Transverse colon (tissue), 4 donors: ENCODE measurements around the gene SLC38A10. TPM values are rescaled to one million over a fixed set of nuclear protein-coding genes. Genes with fewer than 3 reads are reported as not detected.

Source experiments
- DNase-seq: peaks from one replicate; pipeline ENCODE4 v3.0.0-alpha.2; 2019
- H3K27ac ChIP-seq, 4 donors: fragments of 200-600 bp; sonication (generic); 2 replicates each; pipeline ENCODE4 v1.5.1; 2016 to 2018; ENCODE audit warnings: inconsistent platforms in 4 of 4
- H3K27me3 ChIP-seq: fragments of 200-600 bp; sonication (generic); 2 replicates; pipeline ENCODE4 v1.5.1; 2017; ENCODE audit warnings: inconsistent platforms
- H3K36me3 ChIP-seq, 4 donors: fragments of 200-600 bp; sonication (generic); 2 replicates each; pipeline ENCODE4 v1.5.1; 2017 to 2019; ENCODE audit warnings: inconsistent platforms in 4 of 4
- H3K4me1 ChIP-seq, 4 donors: fragments of 200-600 bp; sonication (generic); 2 replicates each; pipeline ENCODE4 v1.5.1; 2017 to 2020; ENCODE audit warnings: inconsistent platforms in 4 of 4
- H3K4me3 ChIP-seq, 4 donors: fragments of 200-600 bp; sonication (generic); 1 replicate in 1 of 4; 2 replicates in 3 of 4; pipeline versions ENCODE4 v1.5.1 to v1.6.1; 2017 to 2019; ENCODE audit warnings: inconsistent platforms in 4 of 4
- H3K9me3 ChIP-seq, 2 donors: fragments of 200-600 bp; sonication (generic); 2 replicates each; pipeline ENCODE4 v1.5.1; 2017 to 2019; ENCODE audit warnings: inconsistent platforms in 2 of 2
- CTCF ChIP-seq, 5 experiments: fragments of 200-600 bp in 3 of 5; fragments of 450-650 bp in 2 of 5; sonication (generic) in 3 of 5; IDR thresholded peaks; 1 replicate in 2 of 5; 2 replicates in 3 of 5; pipeline ENCODE4 v1.5.1; 2016 to 2017; ENCODE audit warnings: antibody characterized with exemption in 5 of 5, inconsistent platforms in 3 of 5, mild to moderate bottlenecking in 2 of 5, moderate library complexity in 1 of 5
- EP300 ChIP-seq: sonication (generic); formaldehyde crosslinking; IDR thresholded peaks from one replicate; pipeline ENCODE4 v1.6.1; 2017; ENCODE audit warnings: antibody characterized with exemption, low read depth
- POLR2A ChIP-seq: fragments of 450-650 bp; IDR thresholded peaks from one replicate; pipeline ENCODE4 v1.6.1; 2016; ENCODE audit warnings: antibody characterized with exemption, mild to moderate bottlenecking, moderate library complexity
- POLR2AphosphoS5 ChIP-seq, 3 donors: sonication (generic); formaldehyde crosslinking; IDR thresholded peaks; one replicate each; pipeline ENCODE4 v1.6.1; 2016; ENCODE audit warnings: antibody characterized with exemption in 3 of 3
- WGBS, 2 donors: methylation state at CpG; one replicate each; pipeline ENCODE4 v1.1.5; 2018; ENCODE audit warnings: low coverage in 1 of 2; 5-methylcytosine and 5-hydroxymethylcytosine counted together
- in situ Hi-C, 4 donors: fragments of 200-750 bp; cut with MboI; loops; one replicate each; pipeline versions ENCODE4 v1.15.0 to v1.15.1; 2017; ENCODE audit warnings: low sequenced_read_pairs in 3 of 4, low pct_ligation_motif_present in 1 of 4, low pct_unique_long_range_greater_than_20kb in 1 of 4
- intact Hi-C: fragments of 100-400 bp; cut with DNase I; formaldehyde crosslinking; loops from one replicate; pipeline ENCODE4 v1.15.1; 2023; ENCODE audit warnings: low total_unique reads
- total RNA-seq, 4 donors: library from RNA; depleted of rRNA; stranded (reverse); fragments of >200 nt; gene quantifications; one replicate each; pipeline ENCODE4 v1.1.0, GENCODE V29; 2016

The SLC38A10 gene
- total RNA-seq, 4 donors from 2014 or later = 94.9 to 113 (median 98.9) TPM

- WGBS, 2 donors = 87% methylated on average over 21 of the region's 21 CpGs; no CpG with 5 or more reads in 1 of the 2 donors
- intact Hi-C loops = no loop called here
- TF ChIP-seq CTCF (IDR thresholded peaks at IDR 0.05) (no peak), POLR2AphosphoS5 (IDR thresholded peaks at IDR 0.05) (no peak), EP300 (no peak), POLR2A (no peak)
Observed at GRCh38 chr17:81207610-81208581, 87.2 kb downstream of the SLC38A10 start.

GRCh38 chr17:81206657-81207056, 88.5 kb downstream of the SLC38A10 start:
- no peaks in the 10 kb centered on the region for H3K36me3 ChIP-seq
- no peaks in the 10 kb centered on the region for H3K27me3 ChIP-seq
- H3K9me3 ChIP-seq = no peaks in the 10 kb centered on the region
- DNase-seq = no peak
- WGBS, 2 donors = 98% methylated on average over 12 of the region's 12 CpGs; no CpG with 5 or more reads in 1 of the 2 donors
- intact Hi-C loops = no loop called here
- in situ Hi-C loops = no loop called here
- H3K4me1 ChIP-seq = no peaks in the 10 kb centered on the region
- H3K27ac ChIP-seq = no peak overlapping the region
- TF ChIP-seq CTCF (IDR thresholded peaks at IDR 0.05) (no peak), POLR2AphosphoS5 (IDR thresholded peaks at IDR 0.05) (no peak), POLR2A (no peak), EP300 (no peak)
- H3K4me3 ChIP-seq = no peak overlapping the region

More at GRCh38 chr17:81207610-81208581, 87.2 kb downstream of the SLC38A10 start:
- in situ Hi-C loops = no loop called here
- no peaks in the 10 kb centered on the region for H3K36me3 ChIP-seq
- no peaks in the 10 kb centered on the region for H3K27me3 ChIP-seq
- DNase-seq = no peak
- no peak overlapping the region for H3K4me3 ChIP-seq
- H3K4me1 ChIP-seq = no peaks in the 10 kb centered on the region
- no peak overlapping the region for H3K27ac ChIP-seq
- H3K9me3 ChIP-seq = no peaks in the 10 kb centered on the region

- TF ChIP-seq EP300 = no peak
- TF ChIP-seq POLR2AphosphoS5 (IDR thresholded peaks at IDR 0.05) = no peak
- TF ChIP-seq CTCF (IDR thresholded peaks at IDR 0.05) = no peak
- TF ChIP-seq POLR2A = no peak
- WGBS, 2 donors = 84 to 100% methylated on average over 1 to 4 of the region's 4 CpGs
Observed at GRCh38 chr17:81206166-81206565, 88.9 kb downstream of the SLC38A10 start.

GRCh38 chr17:81204578-81204977, 90.5 kb downstream of the SLC38A10 start:
- H3K4me3 ChIP-seq = no peak overlapping the region
- H3K27me3 ChIP-seq = no peaks in the 10 kb centered on the region
- DNase-seq = no peak
- H3K36me3 ChIP-seq = no peaks in the 10 kb centered on the region
- H3K4me1 ChIP-seq = no peaks in the 10 kb centered on the region
- WGBS, 2 donors = 43% methylated on average over 10 of the region's 10 CpGs; no CpG with 5 or more reads in 1 of the 2 donors
- H3K9me3 ChIP-seq = no peaks in the 10 kb centered on the region
- no peak overlapping the region for H3K27ac ChIP-seq
- intact Hi-C loops = no loop called here
- in situ Hi-C loops = no loop called here
- TF ChIP-seq CTCF (IDR thresholded peaks at IDR 0.05) = no peak
- peak in 1 of 3 donors; percentile 43 for TF ChIP-seq POLR2AphosphoS5 (IDR thresholded peaks at IDR 0.05)
- no peak for TF ChIP-seq POLR2A
- no peak for TF ChIP-seq EP300

More at GRCh38 chr17:81206166-81206565, 88.9 kb downstream of the SLC38A10 start:
- no peak overlapping the region for H3K27ac ChIP-seq
- intact Hi-C loops (no loop called here), in situ Hi-C loops (no loop called here)
- no peaks in the 10 kb centered on the region for H3K4me1 ChIP-seq
- H3K36me3 ChIP-seq = no peaks in the 10 kb centered on the region
- H3K27me3 ChIP-seq = no peaks in the 10 kb centered on the region
- H3K4me3 ChIP-seq = no peak overlapping the region
- no peak for DNase-seq
- no peaks in the 10 kb centered on the region for H3K9me3 ChIP-seq
